CD4-positive, alpha-beta T cell (primary cell): Measurements from ENCODE around the gene SLC23A1. TPM values are rescaled to one million over a fixed set of nuclear protein-coding genes. Genes with fewer than 3 reads are reported as not detected.
"Not testable (repeated sequence)": the region's sequence is repeated elsewhere in the genome, so short reads cannot be mapped to it uniquely, and the experiment has no call there.

Experiments used
- ATAC-seq: fragments of 200-7000 bp; cut with Tn5 transposase; one replicate; pipeline ENCODE4 v1.10.0; 2022; ENCODE audit warnings: mild to moderate bottlenecking; ENCODE audit not compliant: poor library complexity
- CTCF ChIA-PET: fragments of 350-600 bp; sonication (Branson Sonifier 250); formaldehyde crosslinking; loops from one replicate; lab custom pipeline; 2021; ENCODE audit warnings: antibody characterized with exemption, inconsistent platforms; lab: Charles Lee
- POLR2A ChIA-PET: fragments of 350-600 bp; sonication (Branson Sonifier 250); formaldehyde crosslinking; loops from one replicate; lab custom pipeline; 2021; ENCODE audit warnings: antibody characterized with exemption, inconsistent platforms; lab: Charles Lee
- DNase-seq, 14 experiments: peaks; one replicate each; pipeline ENCODE4 v3.0.0-alpha.2; 2013 to 2020; ENCODE audit warnings: mixed read lengths in 2 of 14
- H3K27ac ChIP-seq, 2 donors: one replicate each; pipeline versions ENCODE4 v1.5.1 to v1.7.0; 2013; ENCODE audit warnings: low read length in 2 of 2, low read depth in 1 of 2, mild to moderate bottlenecking in 1 of 2
- H3K27me3 ChIP-seq, 2 experiments: 1 replicate in 1 of 2; 2 replicates in 1 of 2; pipeline versions ENCODE4 v1.6.1 to v1.7.0; 2013; ENCODE audit warnings: low read length in 2 of 2, control low read depth in 1 of 2, mild to moderate bottlenecking in 1 of 2, moderate library complexity in 1 of 2; ENCODE audit not compliant: insufficient read depth in 2 of 2, control insufficient read depth in 1 of 2
- H3K36me3 ChIP-seq: one replicate; pipeline ENCODE4 v1.6.1; 2013; ENCODE audit warnings: low read length, control low read depth; ENCODE audit not compliant: insufficient read depth
- H3K4me1 ChIP-seq: one replicate; pipeline ENCODE4 v1.6.1; 2013; ENCODE audit warnings: low read length, control low read depth; ENCODE audit not compliant: insufficient read depth
- H3K4me3 ChIP-seq: one replicate; pipeline ENCODE4 v1.5.1; 2013; ENCODE audit warnings: mild to moderate bottlenecking, low read length, moderate library complexity
- H3K9me3 ChIP-seq, 2 experiments: 1 replicate in 1 of 2; 2 replicates in 1 of 2; pipeline versions ENCODE4 v1.6.1 to v1.7.0; 2013; ENCODE audit warnings: low read length in 2 of 2, mild to moderate bottlenecking in 2 of 2, control low read depth in 1 of 2, moderate library complexity in 1 of 2; ENCODE audit not compliant: control insufficient read depth in 1 of 2, insufficient read depth in 1 of 2
- H3K27ac Mint-ChIP-seq: one replicate; pipeline ENCODE4 v1.8.0; 2020; ENCODE audit warnings: mixed read lengths
- H3K27me3 Mint-ChIP-seq: one replicate; pipeline ENCODE4 v1.8.0; 2021; ENCODE audit warnings: mixed read lengths
- H3K36me3 Mint-ChIP-seq: one replicate; pipeline ENCODE4 v1.8.0; 2021; ENCODE audit warnings: low read depth, mixed read lengths
- H3K4me1 Mint-ChIP-seq: one replicate; pipeline ENCODE4 v1.8.0; 2021; ENCODE audit warnings: low read depth, mixed read lengths
- H3K4me3 Mint-ChIP-seq: one replicate; pipeline ENCODE4 v1.8.0; 2020; ENCODE audit warnings: mild to moderate bottlenecking, mixed read lengths
- H3K9me3 Mint-ChIP-seq: one replicate; pipeline ENCODE4 v1.8.0; 2020; ENCODE audit warnings: mixed read lengths
- CTCF ChIP-seq: fragments of 200-600 bp; IDR thresholded peaks from one replicate; pipeline ENCODE4 v1.8.0; 2022; ENCODE audit warnings: antibody characterized with exemption, mild to moderate bottlenecking
- intact Hi-C, 2 experiments: fragments of 100-400 bp; cut with DNase I in 1 of 2; cut with micrococcal nuclease in 1 of 2; formaldehyde crosslinking; loops; one replicate each; pipeline versions ENCODE4 v1.15.1 to v1.9.0; 2023 to 2025; cut with DNase I, micrococcal nuclease
- total RNA-seq, 174 experiments: library from RNA in 2 of 174; stranded (reverse) in 2 of 174; gene quantifications; one replicate each; pipeline ENCODE4 v1.2.3 and lab custom pipeline; 2021 to 2026

Gene SLC23A1
- total RNA-seq, 2 experiments from 2014 or later = not detected

GRCh38 chr5:139360384-139360783 is 22.7 kb downstream of the SLC23A1 start:
- intact Hi-C loops = no loop called here
- H3K4me1 ChIP-seq = peaks cover 11% of the 10 kb centered on the region
- TF ChIP-seq CTCF = no peak
- Mint-ChIP-seq H3K27me3 (no peaks in the 10 kb centered on the region), H3K4me1 (peaks cover 37% of the 10 kb centered on the region), H3K27ac (no peak overlapping the region), H3K9me3 (no peaks in the 10 kb centered on the region), H3K36me3 (peaks cover 64% of the 10 kb centered on the region), H3K4me3 (no peak overlapping the region)
- no peak for ATAC-seq
- peaks cover 30% of the 10 kb centered on the region for H3K36me3 ChIP-seq
- CTCF ChIA-PET = interaction anchor here (1.2 kb wide), 1 partner anchor 18 kb away, joined by 4 read pairs; the partner anchor contains the start of gene PAIP2
- H3K9me3 ChIP-seq = no peaks in the 10 kb centered on the region
- DNase-seq = no peak
- no peaks in the 10 kb centered on the region for H3K27me3 ChIP-seq
- H3K27ac ChIP-seq = no peak overlapping the region
- no peak overlapping the region for H3K4me3 ChIP-seq
- POLR2A ChIA-PET = no interaction called here

GRCh38 chr5:139358064-139358463 is 25.0 kb downstream of the SLC23A1 start:
- Mint-ChIP-seq H3K27me3 (no peaks in the 10 kb centered on the region), H3K4me1 (peaks cover 48% of the 10 kb centered on the region), H3K4me3 (no peak overlapping the region), H3K36me3 (peaks cover 60% of the 10 kb centered on the region), H3K27ac (no peak overlapping the region), H3K9me3 (no peaks in the 10 kb centered on the region)
- Histone ChIP-seq H3K36me3 (peaks cover 14% of the 10 kb centered on the region), H3K4me1 (peaks cover 11% of the 10 kb centered on the region), H3K27ac (no peak overlapping the region), H3K4me3 (no peak overlapping the region), H3K27me3 (no peaks in the 10 kb centered on the region), H3K9me3 (no peaks in the 10 kb centered on the region)
- TF ChIP-seq CTCF = no peak
- intact Hi-C loops = no loop called here
- DNase-seq (no peak), ATAC-seq (no peak)
- CTCF ChIA-PET = interaction anchor here (0.6 kb wide), 1 partner anchor 1148 kb away, joined by 3 read pairs; no protein-coding TSS in a partner anchor
- POLR2A ChIA-PET = interaction anchor here (1.7 kb wide), 1 partner anchor 16 kb away, joined by 9 read pairs; the partner anchor contains the start of gene PAIP2

- POLR2A ChIA-PET = interaction anchor here (0.6 kb wide), 1 partner anchor 32 kb away, joined by 3 read pairs; no protein-coding TSS in a partner anchor
- H3K27me3 Mint-ChIP-seq, ATAC-seq, DNase-seq, H3K27me3 ChIP-seq, H3K9me3 ChIP-seq, intact Hi-C loops, H3K27ac ChIP-seq, H3K4me3 ChIP-seq, CTCF ChIA-PET, H3K27ac Mint-ChIP-seq, H3K4me3 Mint-ChIP-seq, H3K9me3 Mint-ChIP-seq: not testable (repeated sequence)
- Mint-ChIP-seq H3K36me3 (peaks cover 65% of the 10 kb centered on the region), H3K4me1 (peaks cover 59% of the 10 kb centered on the region)
- Histone ChIP-seq H3K4me1 (peaks cover 13% of the 10 kb centered on the region), H3K36me3 (peaks cover 19% of the 10 kb centered on the region)
Measured at GRCh38 chr5:139355900-139356299, 27.2 kb downstream of the SLC23A1 start.

GRCh38 chr5:139354186-139354585 is 28.9 kb downstream of the SLC23A1 start:
- CTCF ChIA-PET = interaction anchor here (0.8 kb wide), 1 partner anchor 50 kb away, joined by 3 read pairs; no protein-coding TSS in a partner anchor
- POLR2A ChIA-PET = interaction anchor here (0.6 to 4.1 kb wide), 2 partner anchors 12 to 16 kb away, joined by 3 to 26 read pairs; partner anchors contain the start of gene PAIP2
- H3K27ac Mint-ChIP-seq = no peak overlapping the region

More at GRCh38 chr5:139354186-139354585, 28.9 kb downstream of the SLC23A1 start:
- Histone ChIP-seq H3K36me3 (peaks cover 20% of the 10 kb centered on the region), H3K4me1 (peaks cover 15% of the 10 kb centered on the region), H3K4me3 (no peak overlapping the region), H3K27me3 (no peaks in the 10 kb centered on the region), H3K27ac (no peak overlapping the region), H3K9me3 (no peaks in the 10 kb centered on the region)
- ATAC-seq (no peak), DNase-seq (no peak)
- TF ChIP-seq CTCF = no peak
- peaks cover 56% of the 10 kb centered on the region for H3K4me1 Mint-ChIP-seq
- intact Hi-C loops = no loop called here
- H3K4me3 Mint-ChIP-seq = no peak overlapping the region
- peaks cover 62% of the 10 kb centered on the region for H3K36me3 Mint-ChIP-seq
- H3K27me3 Mint-ChIP-seq = no peaks in the 10 kb centered on the region
- H3K9me3 Mint-ChIP-seq = no peaks in the 10 kb centered on the region
